ENCODE measurements around the gene APLF. TPM values are rescaled to one million over a fixed set of nuclear protein-coding genes. Genes with fewer than 3 reads are reported as not detected.

APLF gene
- total and polyA plus RNA-seq, 10 of the 15 experiments (the other 5 are each of a cell fraction or from before 2014, with no cell fraction given) = 0.66 to 2.8 (median 1.8) TPM

DNA sequence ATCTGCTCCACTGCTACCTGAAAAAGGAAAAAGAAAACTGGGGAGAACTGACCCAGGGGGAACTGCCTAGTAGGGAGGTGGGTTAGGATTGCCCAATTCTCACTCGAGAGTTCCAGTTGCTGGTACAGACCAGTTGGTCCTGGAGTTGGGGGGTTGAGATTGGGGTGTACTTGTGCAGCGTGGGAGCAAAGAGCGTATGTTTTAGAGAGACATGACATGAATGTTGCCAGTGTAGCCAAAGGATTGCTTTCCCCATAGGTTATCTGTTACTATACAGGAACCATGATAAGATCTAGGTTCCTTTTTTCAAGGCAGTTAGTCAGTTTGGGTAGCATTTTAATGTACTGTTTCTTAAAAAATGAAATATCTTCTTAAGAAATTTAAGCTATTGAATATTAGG is 68.6 kb downstream of the APLF start:
- no peak for DNase-seq (ENCODE audit: low read depth, low spot score)
- H3K27me3 ChIP-seq (replicated peaks in 1 of 2; ENCODE audit: control insufficient read depth in 2 of 2, insufficient read depth in 2 of 2, low read length in 1 of 2) = no peaks in the 10 kb centered on the region
- intact Hi-C loops (cut with micrococcal nuclease; ENCODE audit: unreplicated experiment) = no loop called here
- FAIRE-seq = no peak
- BruUV-seq (replicated peaks) = no TSS peak
- no peak overlapping the region for H2AFZ ChIP-seq (ENCODE audit: control insufficient read depth, low read depth, low read length)
- no peaks in the 10 kb centered on the region for H3K36me3 ChIP-seq (ENCODE audit: control insufficient read depth in 2 of 2, insufficient read depth in 2 of 2, low read length in 1 of 2)
- no peak overlapping the region for H3K4me3 ChIP-seq
- ChIA-PET POLR2A (interaction anchor here (0.6 kb wide), 1 partner anchor 76 kb away, joined by 3 read pairs; no protein-coding TSS in a partner anchor), CTCF (interaction anchor here (2.3 kb wide), 1 partner anchor 59 kb away, joined by 9 read pairs; no protein-coding TSS in a partner anchor), SMC1A (ENCODE audit: uncharacterized antibody, unreplicated experiment) (interaction anchor here (1.2 kb wide), 1 partner anchor 12 kb away, joined by 4 read pairs; no protein-coding TSS in a partner anchor), RAD21 (ENCODE audit: unreplicated experiment) (no interaction called here)
- H3K4me1 ChIP-seq (ENCODE audit: control insufficient read depth, insufficient read depth, low read length) = no peaks in the 10 kb centered on the region
- no peaks in the 10 kb centered on the region for H3K9me3 ChIP-seq (replicated peaks; ENCODE audit: control insufficient read depth, insufficient read depth, low read length)
- TF ChIP-seq ATF2 (IDR thresholded peaks at IDR 0.05; ENCODE audit: low read length) (no peak), E2F8 (IDR thresholded peaks at IDR 0.05; ENCODE audit: low read depth, partially characterized antibody) (no peak), MAX (IDR thresholded peaks at IDR 0.05; ENCODE audit: low read depth, low read length) (no peak), RFX5 (IDR thresholded peaks at IDR 0.05; ENCODE audit: low read depth, low read length) (no peak), POLR2A (IDR thresholded peaks at IDR 0.05; ENCODE audit: low read depth, low read length) (no peak), ZBED1 (IDR thresholded peaks at IDR 0.05; ENCODE audit: borderline replicate concordance) (no peak)
- TF ChIP-seq, protein P1, sequence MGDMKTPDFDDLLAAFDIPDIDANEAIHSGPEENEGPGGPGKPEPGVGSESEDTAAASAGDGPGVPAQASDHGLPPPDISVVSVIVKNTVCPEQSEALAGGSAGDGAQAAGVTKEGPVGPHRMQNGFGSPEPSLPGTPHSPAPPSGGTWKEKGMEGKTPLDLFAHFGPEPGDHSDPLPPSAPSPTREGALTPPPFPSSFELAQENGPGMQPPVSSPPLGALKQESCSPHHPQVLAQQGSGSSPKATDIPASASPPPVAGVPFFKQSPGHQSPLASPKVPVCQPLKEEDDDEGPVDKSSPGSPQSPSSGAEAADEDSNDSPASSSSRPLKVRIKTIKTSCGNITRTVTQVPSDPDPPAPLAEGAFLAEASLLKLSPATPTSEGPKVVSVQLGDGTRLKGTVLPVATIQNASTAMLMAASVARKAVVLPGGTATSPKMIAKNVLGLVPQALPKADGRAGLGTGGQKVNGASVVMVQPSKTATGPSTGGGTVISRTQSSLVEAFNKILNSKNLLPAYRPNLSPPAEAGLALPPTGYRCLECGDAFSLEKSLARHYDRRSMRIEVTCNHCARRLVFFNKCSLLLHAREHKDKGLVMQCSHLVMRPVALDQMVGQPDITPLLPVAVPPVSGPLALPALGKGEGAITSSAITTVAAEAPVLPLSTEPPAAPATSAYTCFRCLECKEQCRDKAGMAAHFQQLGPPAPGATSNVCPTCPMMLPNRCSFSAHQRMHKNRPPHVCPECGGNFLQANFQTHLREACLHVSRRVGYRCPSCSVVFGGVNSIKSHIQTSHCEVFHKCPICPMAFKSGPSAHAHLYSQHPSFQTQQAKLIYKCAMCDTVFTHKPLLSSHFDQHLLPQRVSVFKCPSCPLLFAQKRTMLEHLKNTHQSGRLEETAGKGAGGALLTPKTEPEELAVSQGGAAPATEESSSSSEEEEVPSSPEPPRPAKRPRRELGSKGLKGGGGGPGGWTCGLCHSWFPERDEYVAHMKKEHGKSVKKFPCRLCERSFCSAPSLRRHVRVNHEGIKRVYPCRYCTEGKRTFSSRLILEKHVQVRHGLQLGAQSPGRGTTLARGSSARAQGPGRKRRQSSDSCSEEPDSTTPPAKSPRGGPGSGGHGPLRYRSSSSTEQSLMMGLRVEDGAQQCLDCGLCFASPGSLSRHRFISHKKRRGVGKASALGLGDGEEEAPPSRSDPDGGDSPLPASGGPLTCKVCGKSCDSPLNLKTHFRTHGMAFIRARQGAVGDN (IDR thresholded peaks at IDR 0.05) = no peak
- TF ChIP-seq, protein P2, sequence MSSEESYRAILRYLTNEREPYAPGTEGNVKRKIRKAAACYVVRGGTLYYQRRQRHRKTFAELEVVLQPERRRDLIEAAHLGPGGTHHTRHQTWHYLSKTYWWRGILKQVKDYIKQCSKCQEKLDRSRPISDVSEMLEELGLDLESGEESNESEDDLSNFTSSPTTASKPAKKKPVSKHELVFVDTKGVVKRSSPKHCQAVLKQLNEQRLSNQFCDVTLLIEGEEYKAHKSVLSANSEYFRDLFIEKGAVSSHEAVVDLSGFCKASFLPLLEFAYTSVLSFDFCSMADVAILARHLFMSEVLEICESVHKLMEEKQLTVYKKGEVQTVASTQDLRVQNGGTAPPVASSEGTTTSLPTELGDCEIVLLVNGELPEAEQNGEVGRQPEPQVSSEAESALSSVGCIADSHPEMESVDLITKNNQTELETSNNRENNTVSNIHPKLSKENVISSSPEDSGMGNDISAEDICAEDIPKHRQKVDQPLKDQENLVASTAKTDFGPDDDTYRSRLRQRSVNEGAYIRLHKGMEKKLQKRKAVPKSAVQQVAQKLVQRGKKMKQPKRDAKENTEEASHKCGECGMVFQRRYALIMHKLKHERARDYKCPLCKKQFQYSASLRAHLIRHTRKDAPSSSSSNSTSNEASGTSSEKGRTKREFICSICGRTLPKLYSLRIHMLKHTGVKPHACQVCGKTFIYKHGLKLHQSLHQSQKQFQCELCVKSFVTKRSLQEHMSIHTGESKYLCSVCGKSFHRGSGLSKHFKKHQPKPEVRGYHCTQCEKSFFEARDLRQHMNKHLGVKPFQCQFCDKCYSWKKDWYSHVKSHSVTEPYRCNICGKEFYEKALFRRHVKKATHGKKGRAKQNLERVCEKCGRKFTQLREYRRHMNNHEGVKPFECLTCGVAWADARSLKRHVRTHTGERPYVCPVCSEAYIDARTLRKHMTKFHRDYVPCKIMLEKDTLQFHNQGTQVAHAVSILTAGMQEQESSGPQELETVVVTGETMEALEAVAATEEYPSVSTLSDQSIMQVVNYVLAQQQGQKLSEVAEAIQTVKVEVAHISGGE (CRISPR knock-in tag; IDR thresholded peaks at IDR 0.05) = no peak
- no peaks in the 10 kb centered on the region for H3K79me2 ChIP-seq (ENCODE audit: control insufficient read depth, insufficient read depth, low read length)
- 76% methylated on average over 3 of the region's 3 CpGs for WGBS (ENCODE audit: insufficient coverage, insufficient replicate concordance, low lambda C conversion rate, missing lambda C conversion rate)
- in situ Hi-C loops (cut with MboI) = no loop called here
- no peak overlapping the region for H3K27ac ChIP-seq (ENCODE audit: control insufficient read depth, insufficient read depth)
- H4K20me1 ChIP-seq (ENCODE audit: control insufficient read depth, insufficient read depth) = no peaks in the 10 kb centered on the region
- H3K9ac ChIP-seq (ENCODE audit: control insufficient read depth, insufficient read depth, low read length) = no peak overlapping the region
- ATAC-seq = no peak
- no peak overlapping the region for H3K4me2 ChIP-seq (ENCODE audit: control insufficient read depth, insufficient read depth)

Measured in GM12878 (cell line).